Measurements from ENCODE around the gene KCNMA1.

- TF ChIP-seq CTCF (IDR thresholded peaks at IDR 0.05) = no peak
- TF ChIP-seq ELF1 (IDR thresholded peaks at IDR 0.05) = no peak
- no peak for TF ChIP-seq USF1 (IDR thresholded peaks at IDR 0.05; ENCODE audit: borderline replicate concordance, low read depth)
- no peak for TF ChIP-seq REST (IDR thresholded peaks at IDR 0.05; ENCODE audit: low read depth, low read length)
Measured at GRCh38 chr10:77159538-77160110, 478.0 kb downstream of the KCNMA1 start.

Measured in SK-N-SH (cell line).